G401.6 (cell line): ENCODE results near the gene KIRREL3.

ENCODE experiments used
- FAIRE-seq: peaks from 2 replicates; lab custom pipeline; 2012; peaks lifted over from hg19 to GRCh38; lab: Jason Lieb, UNC

KIRREL3 gene

GRCh38 chr11:126997196-126997595 is 3.4 kb downstream of the KIRREL3 start:
- no peak for FAIRE-seq

- no peak for FAIRE-seq
Observed at GRCh38 chr11:126996036-126996804, 4.3 kb downstream of the KIRREL3 start.

GRCh38 chr11:126993599-126993998 is 7.0 kb downstream of the KIRREL3 start:
- no peak for FAIRE-seq

GRCh38 chr11:126992804-126993111 is 7.8 kb downstream of the KIRREL3 start:
- no peak for FAIRE-seq

GRCh38 chr11:126992065-126992803 is 8.3 kb downstream of the KIRREL3 start:
- no peak for FAIRE-seq

GRCh38 chr11:126991596-126991995 is 9.0 kb downstream of the KIRREL3 start:
- FAIRE-seq = no peak

GRCh38 chr11:126990716-126991480 is 9.7 kb downstream of the KIRREL3 start:
- FAIRE-seq = no peak

- FAIRE-seq = no peak
Observed at GRCh38 chr11:126989942-126990715, 10.4 kb downstream of the KIRREL3 start.

- no peak for FAIRE-seq
Observed at GRCh38 chr11:126988655-126989054, 11.9 kb downstream of the KIRREL3 start.

GRCh38 chr11:126981635-126982034 is 18.9 kb downstream of the KIRREL3 start:
- no peak for FAIRE-seq

- FAIRE-seq = no peak
Observed at GRCh38 chr11:126978911-126979310, 21.7 kb downstream of the KIRREL3 start.

GRCh38 chr11:126978165-126978564 is 22.4 kb downstream of the KIRREL3 start:
- FAIRE-seq = no peak

GRCh38 chr11:126973051-126973450 is 27.5 kb downstream of the KIRREL3 start:
- FAIRE-seq = no peak

- no peak for FAIRE-seq
Observed at GRCh38 chr11:126971305-126971704, 29.3 kb downstream of the KIRREL3 start.

GRCh38 chr11:126969865-126970479 is 30.6 kb downstream of the KIRREL3 start:
- no peak for FAIRE-seq

GRCh38 chr11:126968915-126969314 is 31.7 kb downstream of the KIRREL3 start:
- no peak for FAIRE-seq

- no peak for FAIRE-seq
Observed at GRCh38 chr11:126965331-126965730, 35.2 kb downstream of the KIRREL3 start.

- FAIRE-seq = no peak
Observed at GRCh38 chr11:126963603-126964363, 36.8 kb downstream of the KIRREL3 start.

GRCh38 chr11:126963115-126963514 is 37.5 kb downstream of the KIRREL3 start:
- no peak for FAIRE-seq

GRCh38 chr11:126959700-126960099 is 40.9 kb downstream of the KIRREL3 start:
- FAIRE-seq = no peak

- no peak for FAIRE-seq
Observed at GRCh38 chr11:126956635-126957034, 43.9 kb downstream of the KIRREL3 start.
